Stimulated activated CD8-positive, alpha-beta memory T cell treated with anti-CD3 and anti-CD28 coated beads, Interleukin-2, amount 100 ng/mL, for 1 hour (primary cell): ENCODE data around the gene CCDC190.
"Not testable (repeated sequence)": the region's sequence is repeated elsewhere in the genome, so short reads cannot be mapped to it uniquely, and the experiment has no call there.

Experiments
- DNase-seq, 2 donors: peaks; one replicate each; pipeline ENCODE4 v3.0.0-alpha.2; 2020; ENCODE audit warnings: low read depth in 2 of 2

Gene CCDC190

GRCh38 chr1:162835157-162835899 lies 25.6 kb downstream of the CCDC190 start:
- no peak for DNase-seq

DNA sequence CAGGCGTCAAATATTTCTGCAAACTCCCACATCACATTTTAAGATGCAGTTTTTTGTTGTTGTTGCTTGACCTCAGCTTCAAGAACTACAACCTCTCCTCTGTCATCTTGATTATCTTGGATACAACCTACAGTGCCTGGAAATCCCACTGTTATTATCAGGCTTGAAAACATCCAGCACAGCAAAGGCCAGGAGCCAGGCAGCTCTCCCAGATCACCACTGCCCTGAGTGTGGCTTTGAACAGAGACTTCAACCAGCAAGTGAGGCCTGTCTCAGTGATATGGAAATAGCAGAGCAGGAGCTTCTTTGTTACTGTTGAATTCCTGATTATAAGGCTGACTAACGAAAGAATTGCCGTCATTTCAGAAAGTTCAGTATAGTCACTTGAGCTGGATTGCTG lies 28.5 kb downstream of the CCDC190 start:
- no peak for DNase-seq

DNA sequence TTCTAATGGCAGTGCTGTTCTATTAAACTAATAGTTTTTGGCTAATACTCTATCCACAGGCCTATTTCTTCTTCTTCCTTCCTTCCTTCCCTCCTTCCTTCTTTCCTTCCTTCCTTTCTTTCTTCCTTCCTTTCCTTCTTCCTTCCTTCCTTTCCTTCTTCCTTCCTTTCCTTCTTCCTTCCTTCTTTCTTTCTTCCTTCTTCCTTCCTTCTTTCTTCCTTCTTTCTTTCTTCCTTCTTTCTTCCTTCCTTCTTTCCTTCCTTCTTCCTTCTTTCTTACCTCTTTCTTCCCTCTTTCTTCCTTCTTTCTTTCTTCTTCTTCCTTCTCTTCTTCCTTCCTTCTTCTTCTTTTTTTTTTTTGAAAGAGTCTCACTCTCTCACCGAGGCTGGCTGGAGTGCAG lies 31.7 kb downstream of the CCDC190 start:
- no peak for DNase-seq

DNA sequence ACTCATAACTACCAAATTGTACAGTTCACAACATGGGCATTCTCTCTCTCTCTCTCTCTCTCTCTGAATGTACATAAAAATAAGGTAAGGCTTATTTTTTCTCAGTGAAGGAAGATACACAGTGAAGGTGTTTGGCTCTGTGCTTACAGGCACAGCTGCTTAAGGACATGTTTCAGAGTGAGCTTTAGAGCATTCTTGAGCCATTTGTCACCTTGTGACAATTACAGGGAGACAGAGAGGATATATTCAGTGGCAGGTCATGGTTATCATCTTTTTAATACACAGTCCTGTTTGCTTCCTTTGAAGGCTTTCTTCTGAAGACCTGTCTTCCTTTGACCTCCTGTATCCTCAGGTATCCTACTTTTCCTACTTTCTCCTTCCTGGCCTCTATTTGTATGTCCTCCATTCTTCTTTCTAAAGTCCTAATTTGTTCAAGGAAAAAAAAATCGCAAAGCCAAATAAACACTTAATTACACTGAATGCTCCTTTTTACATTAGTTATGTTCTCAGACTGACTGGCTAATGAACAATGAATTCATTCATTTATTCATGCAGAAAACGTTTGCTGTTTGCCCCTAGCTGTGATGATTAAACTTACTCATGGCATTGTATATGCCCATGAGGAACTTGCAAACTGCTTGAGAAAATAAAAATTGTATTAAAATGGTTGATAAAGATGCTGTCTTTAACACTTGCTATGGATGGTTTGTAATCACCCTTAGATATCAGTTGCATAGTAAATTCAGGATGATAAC lies 37.0 kb downstream of the CCDC190 start:
- DNase-seq: no peak

- DNase-seq: no peak
Observed at GRCh38 chr1:162823231-162823630, 37.7 kb downstream of the CCDC190 start.

- DNase-seq: no peak
Observed at GRCh38 chr1:162822391-162823200, 38.4 kb downstream of the CCDC190 start.

DNA sequence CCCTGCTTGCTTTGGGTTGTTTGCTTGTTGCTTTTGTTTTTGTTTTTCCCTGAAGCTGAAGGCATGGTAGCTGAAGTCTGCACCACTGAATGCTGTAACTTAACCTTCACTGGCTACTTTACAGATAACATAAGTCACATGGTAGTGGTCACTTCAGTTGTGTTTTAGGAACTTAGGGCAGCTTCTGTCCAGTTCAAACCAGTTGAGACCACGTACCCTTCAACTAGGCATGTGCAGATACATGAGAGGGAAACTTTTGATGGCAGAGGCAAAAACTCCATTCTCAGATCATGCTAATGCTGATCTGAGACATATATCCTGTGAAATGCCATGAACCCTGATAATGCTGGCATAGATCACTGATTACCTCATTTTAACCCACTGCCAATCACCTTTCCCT lies 42.3 kb downstream of the CCDC190 start:
- not testable (repeated sequence) for DNase-seq

- DNase-seq: not testable (repeated sequence)
Observed at GRCh38 chr1:162818136-162818535, 42.8 kb downstream of the CCDC190 start.

DNA sequence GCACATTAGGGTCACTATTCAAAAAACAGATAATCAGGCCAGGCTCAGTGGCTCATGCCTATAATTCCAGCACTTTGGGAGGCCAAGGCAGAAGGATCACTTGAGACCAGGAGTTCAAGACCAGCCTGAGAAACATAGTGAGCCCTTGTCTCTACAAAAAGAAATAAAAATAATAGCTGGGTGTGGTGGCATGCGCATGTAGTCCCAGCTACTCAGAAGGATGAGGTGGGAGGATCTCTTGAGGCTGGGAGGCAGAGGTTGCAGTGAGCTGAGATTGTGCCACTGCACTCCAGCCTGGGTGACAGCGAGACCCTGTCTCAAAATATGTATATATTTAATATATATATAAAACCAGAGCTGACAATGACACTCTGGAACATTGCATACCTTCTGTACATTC lies 48.6 kb downstream of the CCDC190 start:
- not testable (repeated sequence) for DNase-seq

DNA sequence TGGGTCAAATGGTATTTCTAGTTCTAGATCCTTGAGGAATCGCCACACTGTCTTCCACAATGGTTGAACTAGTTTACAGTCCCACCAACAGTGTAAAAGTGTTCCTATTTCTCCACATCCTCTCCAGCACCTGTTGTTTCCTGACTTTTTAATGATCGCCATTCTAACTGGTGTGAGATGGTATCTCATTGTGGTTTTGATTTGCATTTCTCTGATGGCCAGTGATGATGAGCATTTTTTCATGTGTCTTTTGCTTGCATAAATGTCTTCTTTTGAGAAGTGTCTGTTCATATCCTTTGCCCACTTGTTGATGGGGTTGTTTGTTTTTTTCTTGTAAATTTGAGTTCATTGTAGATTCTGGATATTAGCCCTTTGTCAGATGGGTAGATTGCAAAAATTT lies 53.5 kb downstream of the CCDC190 start:
- not testable (repeated sequence) for DNase-seq
